OCI-LY1 (cell line): ENCODE measurements around the gene RNF157.

Experiments used
- H2AFZ ChIP-seq: fragments of 200-600 bp; sonication (generic), shearing (Covaris generic); 2 replicates; pipeline ENCODE4 v1.6.0; 2014; ENCODE audit warnings: antibody characterized with exemption, mild to moderate bottlenecking, low read length
- H3F3A ChIP-seq: fragments of 200-600 bp; sonication (generic), shearing (Covaris generic); 2 replicates; pipeline ENCODE4 v1.6.0; 2014; ENCODE audit warnings: mild to moderate bottlenecking, antibody characterized with exemption, low read length, moderate library complexity; ENCODE audit not compliant: insufficient read depth
- H3K27ac ChIP-seq: fragments of 200-600 bp; sonication (generic); 2 replicates; pipeline ENCODE4 v1.5.1; 2014; ENCODE audit warnings: low read length, mixed run types, mild to moderate bottlenecking, low read depth; ENCODE audit not compliant: poor library complexity, severe bottlenecking
- H3K27me3 ChIP-seq: fragments of 200-600 bp; sonication (generic); 2 replicates; pipeline ENCODE4 v1.6.0; 2014; ENCODE audit warnings: antibody characterized with exemption, mild to moderate bottlenecking, low read length, moderate library complexity; ENCODE audit not compliant: insufficient read depth
- H3K36me3 ChIP-seq: fragments of 200-600 bp; sonication (generic); 2 replicates; pipeline ENCODE4 v1.6.1; 2014; ENCODE audit warnings: mild to moderate bottlenecking, antibody characterized with exemption, low read length, moderate library complexity, mixed read lengths; ENCODE audit not compliant: insufficient read depth
- H3K4me1 ChIP-seq: fragments of 200-600 bp; sonication (generic); 2 replicates; pipeline ENCODE4 v1.5.1; 2014; ENCODE audit warnings: mild to moderate bottlenecking, low read length, moderate library complexity; ENCODE audit not compliant: insufficient read depth, severe bottlenecking
- H3K4me2 ChIP-seq: fragments of 200-600 bp; sonication (generic), shearing (Covaris generic); 2 replicates; pipeline ENCODE4 v1.6.1; 2014; ENCODE audit warnings: low read length
- H3K4me3 ChIP-seq: fragments of 200-600 bp; sonication (generic); 2 replicates; pipeline ENCODE4 v1.5.1; 2014; ENCODE audit warnings: low read length, low read depth, mild to moderate bottlenecking, mixed read lengths; ENCODE audit not compliant: poor library complexity, severe bottlenecking
- H3K79me2 ChIP-seq: fragments of 200-600 bp; shearing (Covaris generic); 2 replicates; pipeline ENCODE4 v1.6.1; 2016; ENCODE audit warnings: mixed run types, low read length, mixed read lengths; ENCODE audit not compliant: insufficient read depth
- H3K9ac ChIP-seq: fragments of 200-600 bp; sonication (generic), shearing (Covaris generic); 2 replicates; pipeline ENCODE4 v1.6.1; 2014; ENCODE audit warnings: mild to moderate bottlenecking, low read length, mixed read lengths
- H3K9me2 ChIP-seq: fragments of 200-600 bp; sonication (generic), shearing (Covaris generic); 2 replicates; pipeline ENCODE4 v1.6.1; 2014; ENCODE audit warnings: low read depth, mild to moderate bottlenecking, low read length, mixed read lengths
- H3K9me3 ChIP-seq: fragments of 200-600 bp; shearing (Covaris generic); 2 replicates; pipeline ENCODE4 v1.6.1; 2014; ENCODE audit warnings: low read length, mixed read lengths
- H4K20me1 ChIP-seq: fragments of 200-600 bp; sonication (generic), shearing (Covaris generic); 2 replicates; pipeline ENCODE4 v1.6.0; 2016; ENCODE audit warnings: mild to moderate bottlenecking, low read length; ENCODE audit not compliant: insufficient read depth
- CTCF ChIP-seq: fragments of 200-600 bp; sonication (generic), shearing (Covaris generic); IDR thresholded peaks from 2 replicates; pipeline ENCODE4 v1.5.1; 2017; ENCODE audit warnings: mild to moderate bottlenecking, antibody characterized with exemption, low read length, moderate library complexity, mixed read lengths
- EZH2 ChIP-seq: fragments of 200-600 bp; sonication (generic), shearing (Covaris generic); IDR thresholded peaks from 2 replicates; pipeline ENCODE4 v1.8.0; 2017; ENCODE audit warnings: borderline replicate concordance, mixed run types, mild to moderate bottlenecking, antibody characterized with exemption, low read length, moderate library complexity, mixed read lengths

RNF157 gene

GRCh38 chr17:76239538-76240274, 587 bp downstream of the RNF157 start:
- no peak overlapping the region for H3K4me2 ChIP-seq
- H2AFZ ChIP-seq: no peak overlapping the region
- H3K4me3 ChIP-seq: no peak overlapping the region
- TF ChIP-seq EZH2 (no peak), CTCF (no peak)
- H3F3A ChIP-seq: no peaks in the 10 kb centered on the region
- H3K9me3 ChIP-seq: no peaks in the 10 kb centered on the region
- H3K27me3 ChIP-seq: peaks cover 11% of the 10 kb centered on the region; the same call in 1 of the 2 replicates
- no peaks in the 10 kb centered on the region for H3K36me3 ChIP-seq
- no peaks in the 10 kb centered on the region for H3K79me2 ChIP-seq
- no peak overlapping the region for H3K27ac ChIP-seq
- no peaks in the 10 kb centered on the region for H3K9me2 ChIP-seq
- H3K4me1 ChIP-seq: no peaks in the 10 kb centered on the region
- H3K9ac ChIP-seq: no peak overlapping the region
- H4K20me1 ChIP-seq: no peaks in the 10 kb centered on the region

- no peaks in the 10 kb centered on the region for H3K4me1 ChIP-seq
- no peaks in the 10 kb centered on the region for H3K36me3 ChIP-seq
- H4K20me1 ChIP-seq: no peaks in the 10 kb centered on the region
- no peak for TF ChIP-seq CTCF
- TF ChIP-seq EZH2: no peak
- no peak overlapping the region for H3K27ac ChIP-seq
- no peak overlapping the region for H3K9ac ChIP-seq
- H3K9me3 ChIP-seq: no peaks in the 10 kb centered on the region
- no peaks in the 10 kb centered on the region for H3K79me2 ChIP-seq
- peaks cover 11% of the 10 kb centered on the region; the same call in 1 of the 2 replicates for H3K27me3 ChIP-seq
- no peaks in the 10 kb centered on the region for H3K9me2 ChIP-seq
- no peak overlapping the region for H2AFZ ChIP-seq
- H3K4me3 ChIP-seq: no peak overlapping the region
- H3F3A ChIP-seq: no peaks in the 10 kb centered on the region
- H3K4me2 ChIP-seq: no peak overlapping the region
These were observed 1.3 kb downstream of the RNF157 start for GRCh38 chr17:76238847-76239537.

GRCh38 chr17:76237859-76238313, 2.4 kb downstream of the RNF157 start:
- H2AFZ ChIP-seq: no peak overlapping the region
- H3K9me3 ChIP-seq: no peaks in the 10 kb centered on the region
- H3K27ac ChIP-seq: no peak overlapping the region
- TF ChIP-seq EZH2: no peak
- TF ChIP-seq CTCF: no peak
- H3K9ac ChIP-seq: no peak overlapping the region
- H3K4me2 ChIP-seq: no peak overlapping the region
- H3K36me3 ChIP-seq: no peaks in the 10 kb centered on the region
- peaks cover 12% of the 10 kb centered on the region; the same call in 1 of the 2 replicates for H3K27me3 ChIP-seq
- H4K20me1 ChIP-seq: no peaks in the 10 kb centered on the region
- H3K79me2 ChIP-seq: no peaks in the 10 kb centered on the region
- H3F3A ChIP-seq: no peaks in the 10 kb centered on the region
- H3K4me1 ChIP-seq: no peaks in the 10 kb centered on the region
- H3K9me2 ChIP-seq: no peaks in the 10 kb centered on the region
- no peak overlapping the region for H3K4me3 ChIP-seq
